GM18951 (cell line): ENCODE measurements around the gene LRRC37A3.
"Not testable (repeated sequence)": the region's sequence is repeated elsewhere in the genome, so short reads cannot be mapped to it uniquely, and the experiment has no call there.

Experiments used
- POLR2A ChIP-seq: IDR thresholded peaks from 4 replicates; pipeline ENCODE4 v1.6.1; 2011; ENCODE audit warnings: mild to moderate bottlenecking; ENCODE audit not compliant: insufficient read length, insufficient read depth; ENCODE audit errors: extremely low read depth
- in situ Hi-C: fragments of 300-500 bp; cut with MboI; formaldehyde crosslinking; loops from one replicate; pipeline ENCODE4 v1.12.0; 2022; ENCODE audit warnings: low sequenced_read_pairs, mixed read lengths, inconsistent platforms; ENCODE audit not compliant: unreplicated experiment

LRRC37A3 gene

DNA sequence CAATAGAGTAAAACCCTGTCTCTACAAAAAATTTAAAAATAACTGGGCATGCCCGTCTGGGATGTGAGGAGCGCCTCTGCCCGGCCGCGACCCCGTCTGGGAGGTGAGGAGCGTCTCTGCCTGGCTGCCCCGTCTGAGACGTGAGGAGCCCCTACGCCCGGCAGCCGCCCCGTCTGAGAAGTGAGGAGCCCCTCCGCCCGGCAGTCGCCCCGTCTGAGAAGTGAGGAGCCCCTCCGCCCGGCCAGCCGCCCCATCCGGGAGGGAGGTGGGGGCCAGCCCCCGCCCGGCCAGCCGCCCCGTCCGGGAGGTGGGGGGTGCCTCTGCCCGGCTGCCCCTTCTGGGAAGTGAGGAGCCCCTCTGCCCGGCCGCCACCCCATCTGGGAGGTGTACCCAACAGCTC lies 45.1 kb downstream of the LRRC37A3 start:
- in situ Hi-C loops: not testable (repeated sequence)

DNA sequence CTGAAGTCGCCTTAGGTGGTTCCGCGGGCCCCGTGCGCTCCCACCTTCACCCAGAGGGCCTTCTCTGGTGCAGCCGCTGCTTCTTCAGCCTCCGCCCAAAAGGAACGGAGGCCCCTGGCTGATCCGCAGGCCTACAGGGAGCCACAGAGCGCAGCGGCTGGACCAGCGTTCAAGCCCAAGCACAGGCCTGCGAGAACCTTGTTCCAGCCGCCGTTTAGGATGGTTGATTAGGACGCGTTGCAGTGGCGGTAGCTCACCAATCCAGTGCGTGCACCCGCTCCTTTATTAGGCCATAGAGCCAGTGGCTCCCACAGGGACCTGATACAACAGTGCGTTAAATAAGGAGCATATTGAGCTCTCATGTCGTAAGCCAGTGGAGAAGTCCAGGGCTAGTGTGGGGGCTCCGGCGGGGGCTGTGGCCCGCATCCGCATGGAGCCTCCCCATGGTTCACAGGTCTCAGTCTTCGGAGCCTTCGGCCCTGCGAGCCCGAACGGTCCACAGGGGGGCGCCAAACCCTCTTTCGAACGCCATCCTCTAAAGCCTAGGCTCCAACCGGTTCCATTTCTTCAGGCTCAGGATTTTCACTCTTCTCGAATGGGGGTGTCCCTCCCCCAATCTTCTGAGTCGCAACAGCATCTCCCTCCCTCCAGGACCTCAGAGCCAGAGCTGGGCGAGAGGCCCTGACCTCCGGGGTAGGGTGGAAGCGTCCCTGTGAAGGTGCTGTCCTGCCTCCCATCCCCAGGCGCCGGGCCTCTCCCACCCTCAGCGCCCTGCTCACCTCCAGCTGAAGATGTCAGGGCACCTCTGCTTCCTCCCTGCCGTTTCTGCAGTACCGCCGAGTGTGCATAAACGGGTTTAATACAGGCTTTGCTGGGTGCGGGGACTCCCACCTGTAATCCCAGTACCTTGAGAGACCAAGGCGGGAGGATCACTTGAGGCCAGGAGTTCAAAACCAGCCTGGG lies 71.5 kb downstream of the LRRC37A3 start:
- in situ Hi-C loops: not testable (repeated sequence)

DNA sequence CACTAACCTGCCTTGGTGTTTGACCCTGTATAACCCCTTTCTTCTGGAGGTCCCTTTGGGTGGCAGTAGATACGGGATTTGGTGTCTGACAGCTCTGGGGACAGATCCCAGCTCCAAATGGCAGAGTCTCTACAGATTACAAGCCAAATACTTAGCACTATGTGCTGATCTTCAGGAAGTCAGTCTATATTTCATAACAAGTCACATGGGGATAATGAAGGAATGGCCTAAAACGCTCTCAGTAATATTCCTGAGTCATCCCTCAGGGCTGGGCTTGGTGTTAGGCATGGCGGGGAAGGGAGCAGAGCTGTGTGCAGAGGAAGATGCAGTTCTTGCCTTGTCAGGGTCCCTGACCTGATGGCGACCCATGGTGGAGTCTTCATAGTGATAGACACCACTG lies 72.4 kb downstream of the LRRC37A3 start:
- in situ Hi-C loops: not testable (repeated sequence)

DNA sequence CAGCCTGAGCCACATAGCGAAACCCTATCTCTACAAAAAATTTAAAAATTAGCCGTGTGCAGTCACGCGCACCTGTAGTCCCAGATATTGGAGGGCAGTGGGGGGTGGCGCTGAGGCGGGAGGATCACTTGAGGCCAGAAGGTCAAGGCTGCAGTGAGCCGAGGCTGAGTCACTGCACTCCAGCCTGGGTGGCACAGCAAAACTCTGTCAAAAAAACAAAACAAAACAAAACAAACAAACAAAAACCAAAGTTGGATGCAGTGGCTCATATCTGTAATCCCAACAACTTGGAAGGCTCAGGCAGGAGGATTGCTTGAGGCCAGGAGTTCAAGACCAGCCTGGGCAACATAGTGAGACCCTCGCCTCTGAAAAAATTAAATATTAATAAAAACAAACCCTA lies 75.4 kb downstream of the LRRC37A3 start:
- in situ Hi-C loops: not testable (repeated sequence)

DNA sequence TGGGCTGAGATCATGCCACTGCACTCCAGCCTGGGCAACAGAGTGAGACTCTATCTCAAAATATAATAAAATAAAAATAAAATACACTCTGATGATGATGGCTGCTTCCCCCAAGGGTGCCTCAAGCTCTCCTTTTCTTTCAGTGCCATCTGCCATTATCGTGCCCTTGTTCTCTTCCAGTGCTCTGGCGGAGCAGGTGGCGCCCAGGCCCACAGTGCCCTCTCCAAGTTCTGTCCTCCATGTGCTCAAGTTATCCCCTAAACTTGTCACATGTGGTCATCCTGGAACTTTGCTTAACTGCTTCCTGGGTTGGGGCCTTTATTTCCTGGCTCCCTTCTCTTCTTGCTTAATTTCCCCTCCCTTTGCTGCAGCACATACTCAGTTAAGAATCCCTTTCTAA lies 76.4 kb downstream of the LRRC37A3 start:
- in situ Hi-C loops: not testable (repeated sequence)

DNA sequence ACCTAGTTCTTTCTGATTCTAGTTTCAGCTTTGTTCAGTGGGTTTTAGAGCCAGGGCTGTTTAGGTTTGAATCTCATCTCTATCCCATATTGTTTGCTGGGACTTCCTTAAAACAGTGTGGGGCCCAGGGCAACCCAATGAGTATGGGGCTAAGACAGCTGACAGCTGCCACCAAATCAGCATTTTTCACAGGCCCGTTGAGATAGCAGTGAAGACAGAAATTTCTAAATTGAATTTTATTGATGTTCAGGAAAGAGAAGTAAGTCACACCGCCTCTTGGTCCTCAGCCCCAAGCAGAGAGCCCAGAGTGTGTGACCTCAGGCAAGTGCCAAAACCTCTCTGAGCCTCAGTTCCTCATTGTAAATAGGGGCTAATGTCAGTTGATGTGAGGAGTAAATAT lies 78.3 kb downstream of the LRRC37A3 start:
- in situ Hi-C loops: not testable (repeated sequence)

DNA sequence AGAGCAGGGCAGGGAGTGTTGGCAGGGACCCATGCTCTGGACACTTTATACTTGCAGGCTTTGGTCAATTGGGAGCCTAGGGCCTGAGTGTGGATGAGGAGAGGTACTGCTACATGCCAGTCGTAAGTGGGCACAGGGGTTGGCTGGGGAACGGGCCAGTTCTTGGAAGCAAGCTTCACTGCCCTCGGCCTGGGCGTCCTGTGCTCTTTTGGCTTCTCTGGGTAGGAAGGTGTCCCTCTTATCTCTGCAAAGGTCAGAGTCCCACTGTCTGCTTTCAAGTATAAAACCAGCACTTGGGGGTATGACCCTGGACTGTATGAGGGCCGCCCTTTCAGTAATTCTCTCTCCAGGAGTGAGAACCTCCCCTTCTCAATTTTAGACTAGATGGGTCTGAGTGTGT lies 80.8 kb downstream of the LRRC37A3 start:
- in situ Hi-C loops: not testable (repeated sequence)

DNA sequence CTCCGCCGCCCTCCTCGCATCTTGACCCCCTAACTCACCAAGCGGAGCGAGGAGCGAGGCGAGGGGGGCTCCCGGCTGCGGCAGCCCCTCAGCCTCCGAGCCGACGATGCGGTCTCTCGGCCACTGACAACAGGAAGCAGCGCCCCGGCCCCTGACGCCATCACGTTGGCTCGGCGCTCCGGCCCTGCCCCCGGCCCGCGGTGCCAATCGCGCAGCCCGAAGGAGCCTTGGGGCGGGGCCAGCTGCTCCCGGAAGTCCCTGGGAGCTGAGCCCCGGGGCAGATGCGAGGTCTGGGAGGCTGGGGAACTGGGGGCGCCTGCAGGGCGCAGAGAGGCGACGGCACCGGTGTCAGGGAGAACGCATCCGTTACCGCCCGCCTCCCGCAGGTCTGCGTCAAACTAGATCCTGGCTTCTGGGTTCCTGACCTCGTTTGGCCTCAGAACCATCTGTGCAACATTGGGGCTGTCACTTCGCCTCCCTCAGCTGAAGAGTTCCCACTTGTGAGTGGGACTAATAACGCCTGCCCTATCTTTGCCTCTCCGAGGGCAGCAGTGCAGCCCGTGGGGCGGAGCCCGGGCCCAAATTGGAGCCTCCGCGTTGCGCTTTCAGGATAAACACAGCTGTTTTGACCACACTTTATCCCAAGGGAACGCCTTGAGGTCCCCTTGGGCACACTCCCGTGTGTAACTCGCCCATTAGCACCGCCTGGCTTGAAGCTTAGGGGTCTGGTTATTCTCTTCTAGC lies 82.1 kb downstream of the LRRC37A3 start:
- in situ Hi-C loops: not testable (repeated sequence)

DNA sequence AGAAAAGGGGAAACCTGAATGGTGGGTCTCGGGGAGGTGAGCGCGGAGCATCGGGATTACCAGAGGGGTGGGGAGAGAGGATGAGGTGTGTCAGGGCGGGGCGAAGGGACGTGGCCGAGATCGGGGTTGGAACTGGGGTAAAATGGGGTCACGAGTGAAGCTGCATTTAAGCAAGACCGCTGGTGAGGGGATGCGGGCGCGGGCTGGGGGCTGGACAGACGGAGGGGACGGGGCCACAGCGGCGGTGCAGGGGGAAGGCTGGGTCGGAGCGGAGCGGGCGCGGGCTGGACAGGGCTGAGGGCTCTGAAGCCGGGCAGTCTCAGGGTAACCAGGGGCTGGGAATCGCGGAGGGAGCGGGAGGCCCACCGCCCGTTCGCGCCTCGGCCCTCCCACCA lies 82.7 kb downstream of the LRRC37A3 start:
- in situ Hi-C loops: not testable (repeated sequence)

More for the DNA sequence above, 82.1 kb downstream of the LRRC37A3 start:
- TF ChIP-seq POLR2A: peak; percentile 56

DNA sequence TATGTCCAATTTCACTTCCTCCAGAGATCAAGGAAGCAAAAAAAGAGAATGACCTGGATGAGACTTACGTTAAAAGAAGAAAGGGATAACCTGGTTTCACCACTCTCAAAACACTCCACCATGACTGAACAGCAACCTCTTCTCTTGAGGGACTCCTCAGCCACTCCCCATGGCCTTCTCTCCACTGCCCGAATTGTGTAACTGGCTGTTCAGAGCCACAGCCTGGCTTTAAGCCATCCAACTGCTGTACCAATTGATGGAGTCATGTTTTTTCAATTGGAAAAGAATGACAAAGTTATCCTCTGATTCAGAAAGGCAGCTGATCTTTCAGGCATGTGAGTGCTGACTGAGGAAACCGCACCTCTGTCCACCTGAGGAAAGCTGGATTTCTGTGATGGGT lies 85.2 kb downstream of the LRRC37A3 start:
- in situ Hi-C loops: not testable (repeated sequence)

DNA sequence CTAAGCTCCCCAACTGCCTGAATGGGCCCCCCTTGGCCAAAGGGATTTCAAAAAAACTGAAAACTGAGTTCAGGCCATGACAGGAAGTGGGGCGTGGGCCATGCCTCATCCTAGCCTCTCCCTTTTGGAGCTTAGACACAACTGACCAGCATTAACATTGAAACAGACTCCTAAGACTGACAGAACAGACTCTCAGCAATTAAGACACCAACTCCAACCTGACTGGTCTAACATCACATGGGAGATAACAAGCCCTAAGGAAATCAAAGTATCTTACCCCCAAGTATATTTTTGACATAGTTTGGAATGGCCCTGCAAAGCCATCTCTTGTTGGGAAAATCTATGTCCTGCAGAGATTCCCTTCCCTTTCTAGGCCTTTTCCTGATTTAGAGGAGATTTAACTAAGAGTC lies 88.6 kb downstream of the LRRC37A3 start:
- in situ Hi-C loops: not testable (repeated sequence)

DNA sequence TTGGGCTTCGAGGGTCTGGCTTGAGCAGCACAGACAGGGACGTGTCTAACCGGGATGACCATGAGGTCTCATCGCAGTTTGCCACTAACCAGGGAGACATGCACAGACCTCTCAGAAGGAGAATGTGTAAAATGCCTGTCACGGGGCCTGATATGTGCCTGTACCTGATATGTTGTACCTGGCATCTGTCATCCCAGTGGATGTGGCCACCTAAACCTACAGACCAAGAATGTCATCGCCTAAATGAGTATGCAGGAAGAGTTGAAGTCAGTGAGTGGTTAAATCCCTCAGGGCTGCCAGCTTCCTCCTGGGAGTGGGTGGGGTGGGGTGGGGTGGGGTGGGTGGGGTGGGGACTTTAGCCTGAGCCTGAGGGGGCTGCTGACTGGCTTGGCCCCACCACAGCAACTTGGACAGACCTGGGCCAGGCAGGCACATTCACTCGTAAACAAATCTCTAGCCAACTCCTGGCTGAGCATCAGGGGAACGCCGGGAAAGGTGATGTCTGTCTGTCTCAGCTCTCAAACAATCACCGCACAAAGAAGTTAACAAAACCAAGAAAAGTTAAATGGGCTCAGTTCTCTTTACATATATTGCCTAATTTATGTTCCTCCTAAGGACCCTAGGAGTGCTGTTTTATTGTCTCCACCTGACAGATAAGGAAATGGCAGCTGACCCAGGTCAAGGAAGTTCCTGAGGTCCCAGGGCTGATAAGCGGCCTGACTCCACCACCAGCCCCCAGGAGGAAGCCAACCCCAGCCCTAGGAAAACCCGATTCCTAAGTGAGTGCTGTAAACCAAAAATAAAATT lies 89.3 kb downstream of the LRRC37A3 start:
- in situ Hi-C loops: not testable (repeated sequence)

DNA sequence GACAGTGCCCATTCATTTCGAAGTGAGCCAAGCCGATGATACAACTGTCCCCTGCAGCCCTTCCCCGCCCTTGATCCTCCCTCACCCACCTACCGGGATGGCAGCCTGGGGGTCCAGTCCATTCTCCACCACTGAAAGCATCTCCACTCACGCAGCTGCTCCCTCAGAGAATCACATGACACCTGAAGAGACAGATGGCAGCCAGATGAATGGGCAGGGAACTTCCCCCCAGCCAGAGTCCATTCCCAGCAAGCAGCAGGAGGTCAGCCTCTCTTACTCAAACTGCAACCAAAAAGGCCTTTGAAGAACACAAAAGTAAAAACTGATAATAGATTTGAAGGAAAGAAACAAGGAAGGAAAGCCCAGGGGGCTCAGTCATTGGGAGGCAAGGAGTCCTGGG lies 90.2 kb downstream of the LRRC37A3 start:
- in situ Hi-C loops: not testable (repeated sequence)

DNA sequence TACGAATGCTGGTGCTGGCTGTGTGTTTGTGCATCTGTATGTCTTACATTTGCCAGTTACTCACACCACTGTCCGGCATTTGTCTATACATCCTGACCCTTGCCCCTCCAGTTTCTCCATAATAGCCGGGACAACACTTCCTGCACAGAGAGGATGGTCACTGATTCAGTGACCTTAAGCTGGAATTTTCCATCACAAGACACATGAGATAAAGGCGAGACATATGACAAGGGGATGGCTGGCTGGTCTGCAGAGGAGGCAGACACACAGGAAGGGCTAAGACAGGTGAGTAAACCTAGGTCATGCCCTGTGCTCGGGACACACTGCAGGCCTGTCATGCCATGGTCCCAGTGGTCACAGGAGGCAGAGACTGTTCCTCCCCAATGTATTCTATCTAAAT lies 100.4 kb downstream of the LRRC37A3 start:
- in situ Hi-C loops: not testable (repeated sequence)

DNA sequence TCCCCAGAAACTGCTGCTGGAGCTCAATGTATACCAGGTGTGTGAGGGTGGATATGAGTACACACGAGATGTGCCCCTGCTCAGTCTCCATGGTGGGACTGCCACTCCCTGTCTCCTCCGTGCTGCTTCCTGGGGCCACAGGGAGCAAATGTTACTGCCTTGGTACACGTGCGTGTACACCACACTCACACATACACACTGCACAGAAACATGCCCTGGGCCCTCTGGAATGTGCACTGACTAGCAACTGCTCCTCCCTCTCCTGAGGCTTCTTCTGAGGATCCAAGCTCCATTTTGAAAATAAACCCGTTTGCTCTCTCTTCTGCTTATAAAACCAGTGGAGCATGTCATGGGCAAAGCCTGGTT lies 103.5 kb downstream of the LRRC37A3 start:
- in situ Hi-C loops: not testable (repeated sequence)

DNA sequence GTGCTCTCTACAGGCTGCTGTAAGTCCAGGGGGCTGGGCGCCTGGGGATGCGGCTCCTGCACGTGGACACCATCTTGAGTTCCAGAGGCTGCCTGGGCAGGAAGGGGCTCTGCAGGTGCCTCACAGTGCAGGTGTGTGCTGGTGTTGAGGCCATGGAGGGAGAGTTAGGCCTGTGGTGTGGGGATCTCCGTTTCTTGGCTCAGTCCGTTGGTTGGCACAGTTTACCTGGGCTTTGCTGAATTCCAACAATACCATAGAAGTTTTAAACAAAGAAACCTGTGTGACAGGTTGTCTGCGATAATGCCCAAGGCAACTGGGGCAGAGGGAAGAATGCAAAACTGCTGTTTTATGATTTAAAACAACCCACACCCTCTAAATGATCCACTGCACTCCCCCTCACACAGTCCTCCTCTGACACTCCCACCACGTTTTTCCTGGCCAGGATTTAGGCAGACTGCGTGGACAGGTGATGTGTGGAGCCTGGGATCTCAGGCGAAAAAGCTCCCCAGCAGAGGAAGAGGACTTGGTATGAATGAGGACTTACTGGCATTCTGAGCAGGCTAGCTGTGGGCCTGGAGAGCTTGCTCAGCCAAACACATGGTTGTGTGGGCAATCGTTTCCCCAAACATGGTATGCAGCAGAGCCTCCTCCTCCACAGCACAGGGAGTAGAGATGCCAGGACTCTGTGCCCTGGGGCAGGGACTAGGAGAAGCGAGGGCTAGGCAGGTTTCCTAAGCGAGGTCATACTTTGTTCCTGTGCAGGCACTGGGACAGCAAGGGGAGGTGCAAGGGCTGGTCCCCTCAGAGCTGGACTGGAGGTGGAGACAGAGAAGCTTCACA lies 104.1 kb downstream of the LRRC37A3 start:
- in situ Hi-C loops: not testable (repeated sequence)

DNA sequence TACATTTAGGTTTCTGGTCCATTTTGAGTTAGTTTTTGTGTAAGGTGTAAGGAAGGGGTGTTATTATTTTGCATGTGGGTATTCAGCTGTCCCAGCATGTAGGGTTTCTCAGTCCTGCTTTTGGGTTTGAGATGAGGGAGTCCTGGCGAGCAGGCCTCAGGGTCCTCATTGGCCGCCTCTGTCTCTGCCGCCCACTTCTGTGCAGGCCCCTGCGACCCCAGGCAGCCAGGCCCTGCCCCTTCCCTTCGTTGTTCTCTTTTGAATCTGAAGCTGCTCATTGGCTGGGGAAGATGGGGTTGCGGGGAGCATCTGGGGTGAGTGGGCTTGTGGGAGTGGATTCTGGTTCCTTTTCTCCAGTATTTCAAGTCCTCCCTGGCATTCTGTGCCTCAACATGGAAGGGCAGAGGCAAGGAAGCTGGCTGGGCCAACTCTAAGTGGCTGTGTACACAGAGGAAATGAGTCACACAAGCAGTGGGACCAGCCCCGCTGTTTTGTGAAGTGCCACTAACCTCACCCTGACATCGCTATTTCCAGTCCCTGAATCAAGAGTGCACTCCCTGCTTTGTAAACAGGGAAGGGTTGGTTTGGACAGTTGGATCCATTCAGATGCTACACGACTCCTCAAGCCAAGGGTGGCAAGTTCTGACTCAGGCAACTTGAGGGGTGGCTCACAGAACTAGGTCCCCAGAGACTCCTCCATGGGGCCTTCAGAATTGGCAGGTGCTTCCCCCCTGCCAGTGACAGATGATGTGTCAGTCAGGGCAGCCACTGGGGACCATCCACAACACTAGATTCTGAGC lies 110.9 kb downstream of the LRRC37A3 start:
- in situ Hi-C loops: not testable (repeated sequence)
